Panc1 (cell line): ENCODE measurements around the gene PODNL1. TPM values are rescaled to one million over a fixed set of nuclear protein-coding genes. Genes with fewer than 3 reads are reported as not detected.

Experiments
- ATAC-seq: fragments of 200-7000 bp; cut with Tn5 transposase; 2 replicates; pipeline ENCODE4 v1.9.1; 2020; ENCODE audit warnings: mild to moderate bottlenecking, moderate library complexity
- Bru-seq: library from RNA; stranded (reverse); fragments of 400-500 nt; gene quantifications from one replicate; lab custom pipeline; 2021; lab: Mats Ljungman, UMichigan
- BruChase-seq, 2 experiments: library from RNA; stranded (reverse); fragments of 400-500 nt; gene quantifications; one replicate each; lab custom pipeline; 2021; lab: Mats Ljungman, UMichigan
- BruUV-seq: library from RNA; stranded (reverse); fragments of 400-500 nt; replicated peaks from 2 replicates; lab custom pipeline; 2021; lab: Mats Ljungman, UMichigan
- CTCF ChIA-PET: fragments of 300-600 bp; sonication (Branson Sonifier 250); formaldehyde crosslinking; loops from one replicate; lab custom pipeline; 2022; ENCODE audit warnings: antibody characterized with exemption; lab: Charles Lee
- POLR2A ChIA-PET: fragments of 300-600 bp; sonication (Branson Sonifier 250); formaldehyde crosslinking; loops from one replicate; lab custom pipeline; 2022; ENCODE audit warnings: antibody characterized with exemption; lab: Charles Lee
- DNase-seq: peaks from one replicate; pipeline ENCODE4 v3.0.0-alpha.2; 2010; ENCODE audit warnings: low read depth, low spot score
- H3K27ac ChIP-seq: 2 replicates; pipeline ENCODE4 v1.5.1; 2011; ENCODE audit warnings: mild to moderate bottlenecking, low read length, inconsistent platforms
- H3K27me3 ChIP-seq: fragments of 200-500 bp; sonication (Bioruptor generic); 2 replicates; pipeline ENCODE4 v1.6.0; 2014; ENCODE audit warnings: low read length, inconsistent platforms; ENCODE audit not compliant: control insufficient read depth, insufficient read depth
- H3K36me3 ChIP-seq: fragments of 200-500 bp; sonication (Bioruptor generic); 2 replicates; pipeline ENCODE4 v1.5.1; 2014; ENCODE audit warnings: inconsistent platforms, mild to moderate bottlenecking, low read length, moderate library complexity; ENCODE audit not compliant: control insufficient read depth, insufficient read depth
- H3K4me1 ChIP-seq: 2 replicates; pipeline ENCODE4 v1.5.1; 2011; ENCODE audit warnings: inconsistent platforms, mild to moderate bottlenecking, low read length, moderate library complexity; ENCODE audit not compliant: control insufficient read depth, insufficient read depth
- H3K4me3 ChIP-seq, 2 experiments: 2 replicates each; pipeline ENCODE4 v1.5.1; 2011 to 2012; ENCODE audit warnings: low read depth in 2 of 2, low read length in 2 of 2, mild to moderate bottlenecking in 2 of 2, inconsistent platforms in 1 of 2, moderate library complexity in 1 of 2
- H3K9me3 ChIP-seq: fragments of 200-500 bp; sonication (Bioruptor generic); 2 replicates; pipeline ENCODE4 v1.5.1; 2014; ENCODE audit warnings: low read depth, mild to moderate bottlenecking, inconsistent platforms, low read length, moderate library complexity; ENCODE audit not compliant: control insufficient read depth, insufficient read depth
- POLR2AphosphoS5 ChIP-seq: IDR thresholded peaks from 2 replicates; pipeline ENCODE4 v1.6.1; 2012; ENCODE audit warnings: mild to moderate bottlenecking, low read depth, low read length, moderate library complexity
- SIN3A ChIP-seq: IDR thresholded peaks from 2 replicates; pipeline ENCODE4 v1.6.1; 2012; ENCODE audit warnings: low read depth, mild to moderate bottlenecking, low read length, moderate library complexity, borderline replicate concordance; ENCODE audit not compliant: insufficient read depth
- TCF7L2 ChIP-seq: IDR thresholded peaks from 2 replicates; pipeline ENCODE4 v1.6.1; 2011; ENCODE audit warnings: mild to moderate bottlenecking, low read depth, low read length, inconsistent platforms
- in situ Hi-C: cut with HindIII; loops from 2 replicates; pipeline ENCODE4 v1.10.0; 2016; ENCODE audit warnings: low sequenced_read_pairs, low pct_unique_long_range_greater_than_20kb
- intact Hi-C: fragments of 100-400 bp; cut with micrococcal nuclease; formaldehyde crosslinking; loops from one replicate; pipeline ENCODE4 v1.10.0; 2022; ENCODE audit not compliant: unreplicated experiment
- long read RNA-seq: library from polyadenylated mRNA; unstranded; transcript quantifications from one replicate; pipeline ENCODE4 v2.0.0, GENCODE V29; 2021; ENCODE audit not compliant: unreplicated experiment
- polyA plus RNA-seq: library from polyadenylated mRNA; unstranded; fragments of >200 nt; gene quantifications from one replicate; pipeline ENCODE4 v1.2.1, GENCODE V29; 2012; ENCODE audit warnings: missing spikeins; ENCODE audit not compliant: insufficient read length
- total RNA-seq: library from RNA; stranded (reverse); gene quantifications from one replicate; pipeline ENCODE4 v1.2.1, GENCODE V29; 2021; ENCODE audit not compliant: unreplicated experiment
- TF ChIP-seq, protein P1 (sequence below), 2 experiments: IDR thresholded peaks; 2 replicates each; pipeline ENCODE4 v1.6.1; 2011 to 2012; ENCODE audit warnings: low read depth in 2 of 2, control low read depth in 1 of 2, low read length in 1 of 2, mild to moderate bottlenecking in 1 of 2, moderate library complexity in 1 of 2; ENCODE audit not compliant: insufficient read depth in 1 of 2
- TF ChIP-seq, protein P2 (sequence below): fragments of 450-650 bp; IDR thresholded peaks from 2 replicates; pipeline ENCODE4 v1.5.1; 2017; ENCODE audit warnings: mild to moderate bottlenecking

The PODNL1 gene
- total RNA-seq: 1.4 TPM
- polyA plus RNA-seq: 1.3 TPM
- percentile 20 among the genes with signal in this experiment for Bru-seq, nascent RNA
- BruChase-seq, experiment 1, labeled RNA remaining after a 2-hour chase: percentile 21 among the genes with signal in this experiment
- percentile 23 among the genes with signal in this experiment for BruChase-seq, experiment 2, labeled RNA remaining after a 6-hour chase
- long read RNA-seq, partial matches to known transcripts: 0 of 2 reads
- long read RNA-seq, other reads (novel, unspliced or antisense): 2 of 2 reads

GRCh38 chr19:13938301-13939064 is at the start of gene PODNL1:
PODNL1 (minus strand) TSS chr19:13938417; CDS start chr19:13938181, 236 bp downstream.
- H3K4me1 ChIP-seq: peaks cover 5% of the 10 kb centered on the region
- POLR2A ChIA-PET: no interaction called here
- TF ChIP-seq SIN3A (no peak), POLR2AphosphoS5 (no peak), TCF7L2 (no peak)
- TF ChIP-seq, protein P1, sequence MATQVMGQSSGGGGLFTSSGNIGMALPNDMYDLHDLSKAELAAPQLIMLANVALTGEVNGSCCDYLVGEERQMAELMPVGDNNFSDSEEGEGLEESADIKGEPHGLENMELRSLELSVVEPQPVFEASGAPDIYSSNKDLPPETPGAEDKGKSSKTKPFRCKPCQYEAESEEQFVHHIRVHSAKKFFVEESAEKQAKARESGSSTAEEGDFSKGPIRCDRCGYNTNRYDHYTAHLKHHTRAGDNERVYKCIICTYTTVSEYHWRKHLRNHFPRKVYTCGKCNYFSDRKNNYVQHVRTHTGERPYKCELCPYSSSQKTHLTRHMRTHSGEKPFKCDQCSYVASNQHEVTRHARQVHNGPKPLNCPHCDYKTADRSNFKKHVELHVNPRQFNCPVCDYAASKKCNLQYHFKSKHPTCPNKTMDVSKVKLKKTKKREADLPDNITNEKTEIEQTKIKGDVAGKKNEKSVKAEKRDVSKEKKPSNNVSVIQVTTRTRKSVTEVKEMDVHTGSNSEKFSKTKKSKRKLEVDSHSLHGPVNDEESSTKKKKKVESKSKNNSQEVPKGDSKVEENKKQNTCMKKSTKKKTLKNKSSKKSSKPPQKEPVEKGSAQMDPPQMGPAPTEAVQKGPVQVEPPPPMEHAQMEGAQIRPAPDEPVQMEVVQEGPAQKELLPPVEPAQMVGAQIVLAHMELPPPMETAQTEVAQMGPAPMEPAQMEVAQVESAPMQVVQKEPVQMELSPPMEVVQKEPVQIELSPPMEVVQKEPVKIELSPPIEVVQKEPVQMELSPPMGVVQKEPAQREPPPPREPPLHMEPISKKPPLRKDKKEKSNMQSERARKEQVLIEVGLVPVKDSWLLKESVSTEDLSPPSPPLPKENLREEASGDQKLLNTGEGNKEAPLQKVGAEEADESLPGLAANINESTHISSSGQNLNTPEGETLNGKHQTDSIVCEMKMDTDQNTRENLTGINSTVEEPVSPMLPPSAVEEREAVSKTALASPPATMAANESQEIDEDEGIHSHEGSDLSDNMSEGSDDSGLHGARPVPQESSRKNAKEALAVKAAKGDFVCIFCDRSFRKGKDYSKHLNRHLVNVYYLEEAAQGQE (IDR thresholded peaks at IDR 0.05; ENCODE audit: insufficient read depth in 1 of 2, low read depth in 2 of 2, low read length in 1 of 2): no peak
- TF ChIP-seq, protein P2, sequence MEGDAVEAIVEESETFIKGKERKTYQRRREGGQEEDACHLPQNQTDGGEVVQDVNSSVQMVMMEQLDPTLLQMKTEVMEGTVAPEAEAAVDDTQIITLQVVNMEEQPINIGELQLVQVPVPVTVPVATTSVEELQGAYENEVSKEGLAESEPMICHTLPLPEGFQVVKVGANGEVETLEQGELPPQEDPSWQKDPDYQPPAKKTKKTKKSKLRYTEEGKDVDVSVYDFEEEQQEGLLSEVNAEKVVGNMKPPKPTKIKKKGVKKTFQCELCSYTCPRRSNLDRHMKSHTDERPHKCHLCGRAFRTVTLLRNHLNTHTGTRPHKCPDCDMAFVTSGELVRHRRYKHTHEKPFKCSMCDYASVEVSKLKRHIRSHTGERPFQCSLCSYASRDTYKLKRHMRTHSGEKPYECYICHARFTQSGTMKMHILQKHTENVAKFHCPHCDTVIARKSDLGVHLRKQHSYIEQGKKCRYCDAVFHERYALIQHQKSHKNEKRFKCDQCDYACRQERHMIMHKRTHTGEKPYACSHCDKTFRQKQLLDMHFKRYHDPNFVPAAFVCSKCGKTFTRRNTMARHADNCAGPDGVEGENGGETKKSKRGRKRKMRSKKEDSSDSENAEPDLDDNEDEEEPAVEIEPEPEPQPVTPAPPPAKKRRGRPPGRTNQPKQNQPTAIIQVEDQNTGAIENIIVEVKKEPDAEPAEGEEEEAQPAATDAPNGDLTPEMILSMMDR: no peak
- H3K36me3 ChIP-seq: no peaks in the 10 kb centered on the region
- peak; percentile 24 for ATAC-seq
- H3K9me3 ChIP-seq: no peaks in the 10 kb centered on the region
- in situ Hi-C loops (no loop called here), intact Hi-C loops (no loop called here)
- H3K4me3 ChIP-seq: peak within 1 kb of the TSS in 1 of 2 experiments; percentile 32; a peak in 2 of 4 replicates
- BruUV-seq: no TSS peak
- no peaks in the 10 kb centered on the region for H3K27me3 ChIP-seq
- CTCF ChIA-PET: no interaction called here
- DNase-seq: no peak
- no peak within 1 kb of the TSS for H3K27ac ChIP-seq

GRCh38 chr19:13987101-13987890 is 49.1 kb upstream of the PODNL1 start:
- ChIA-PET POLR2A (no interaction called here), CTCF (interaction anchor here (0.6 kb wide), 1 partner anchor 125 kb away, joined by 3 read pairs; no protein-coding TSS in a partner anchor)
- DNase-seq (no peak), ATAC-seq (no peak; the same call in 1 of the 2 replicates)
- no peak overlapping the region for H3K27ac ChIP-seq
- H3K27me3 ChIP-seq: no peaks in the 10 kb centered on the region
- in situ Hi-C loops: no loop called here
- H3K4me1 ChIP-seq: peaks cover 8% of the 10 kb centered on the region
- BruUV-seq: no TSS peak
- no peaks in the 10 kb centered on the region for H3K9me3 ChIP-seq
- H3K36me3 ChIP-seq: no peaks in the 10 kb centered on the region
- intact Hi-C loops: no loop called here
- H3K4me3 ChIP-seq: no peak overlapping the region
- TF ChIP-seq, protein P2: no peak
- TF ChIP-seq POLR2AphosphoS5 (no peak), TCF7L2 (no peak), SIN3A (no peak)
- TF ChIP-seq, protein P1 (IDR thresholded peaks at IDR 0.05; ENCODE audit: insufficient read depth in 1 of 2, low read depth in 2 of 2, low read length in 1 of 2): no peak
